T follicular helper cell (primary cell): Measurements from ENCODE around the gene TGFBR2.
"Not testable (repeated sequence)": the region's sequence is repeated elsewhere in the genome, so short reads cannot be mapped to it uniquely, and the experiment has no call there.

ENCODE experiments used
- DNase-seq: peaks from one replicate; pipeline ENCODE4 v3.0.0-alpha.2; 2020; ENCODE audit warnings: low read depth

TGFBR2 gene

DNA sequence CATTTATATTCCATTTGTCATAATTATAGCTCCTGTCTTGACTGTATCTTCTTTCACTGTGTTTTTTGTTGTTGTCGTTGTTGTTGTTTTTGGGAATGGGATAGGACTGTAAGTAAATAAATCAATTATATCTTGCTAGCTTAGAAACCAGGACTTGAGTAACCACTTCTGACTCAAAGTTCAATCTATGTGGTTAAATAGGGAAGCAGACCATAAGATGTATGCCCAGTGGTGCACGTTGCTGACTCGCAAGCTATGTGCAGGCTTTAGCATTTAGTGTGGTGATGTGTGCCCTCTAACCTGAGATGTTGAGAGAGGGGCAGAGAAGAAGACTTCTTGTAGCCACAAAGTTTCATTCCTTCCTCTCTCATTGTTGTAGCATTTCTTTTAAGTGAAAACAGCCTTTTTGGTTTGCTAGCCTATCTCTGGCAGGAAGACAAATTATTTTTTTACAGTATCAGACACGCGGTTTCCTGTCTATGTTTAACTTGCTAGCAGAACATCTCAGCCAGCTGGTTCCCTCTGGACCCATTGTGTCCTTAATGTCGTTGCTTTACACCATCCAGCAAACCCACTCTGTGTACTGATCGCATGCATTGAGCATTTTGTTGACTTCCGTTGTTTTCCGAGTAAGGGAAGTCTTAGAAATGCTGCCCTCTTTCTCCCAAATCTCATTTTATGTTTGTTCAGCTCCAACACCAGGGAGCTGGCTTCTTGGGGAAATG lies 52.1 kb downstream of the TGFBR2 start:
- DNase-seq = peak; percentile 35

DNA sequence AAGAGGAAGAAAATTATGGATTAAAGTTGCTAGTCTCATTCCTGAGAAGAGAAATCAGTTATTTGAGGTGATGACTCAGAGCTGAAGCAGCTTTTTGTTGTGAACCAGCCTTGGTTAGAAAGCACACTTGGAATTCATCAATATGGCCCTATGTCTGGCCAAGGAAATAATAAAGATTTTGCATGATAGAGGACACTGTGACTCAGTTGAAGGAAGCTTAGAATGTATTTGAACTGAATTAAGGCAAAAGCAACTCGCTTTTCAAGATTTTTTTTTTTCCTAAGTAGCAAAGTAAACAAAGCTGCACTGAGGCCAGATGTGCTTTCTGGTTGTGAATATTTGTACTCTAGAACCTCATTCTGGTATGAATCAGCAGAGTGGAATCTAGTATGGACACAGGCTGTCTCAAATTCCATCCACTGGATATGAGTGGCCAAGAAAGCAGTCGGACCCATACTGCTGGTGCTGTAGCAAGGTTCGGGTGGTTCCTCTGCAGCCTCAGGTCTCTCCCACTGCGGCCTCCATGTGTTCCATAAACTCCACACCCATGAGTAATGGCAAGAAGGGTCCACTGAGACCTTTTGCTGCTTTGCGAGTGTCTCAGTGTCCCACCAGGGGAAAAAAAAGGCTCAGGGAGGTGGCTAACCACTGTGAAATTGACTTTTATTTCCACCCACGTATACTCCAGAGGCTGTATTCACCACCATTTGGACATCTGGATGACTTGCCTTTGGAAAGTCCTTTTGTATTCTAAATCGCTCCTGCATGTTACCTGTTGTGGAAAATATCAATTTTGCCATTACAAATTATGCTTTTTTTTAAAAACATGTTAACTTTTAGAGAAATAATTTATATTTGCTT lies 53.1 kb downstream of the TGFBR2 start:
- no peak for DNase-seq

DNA sequence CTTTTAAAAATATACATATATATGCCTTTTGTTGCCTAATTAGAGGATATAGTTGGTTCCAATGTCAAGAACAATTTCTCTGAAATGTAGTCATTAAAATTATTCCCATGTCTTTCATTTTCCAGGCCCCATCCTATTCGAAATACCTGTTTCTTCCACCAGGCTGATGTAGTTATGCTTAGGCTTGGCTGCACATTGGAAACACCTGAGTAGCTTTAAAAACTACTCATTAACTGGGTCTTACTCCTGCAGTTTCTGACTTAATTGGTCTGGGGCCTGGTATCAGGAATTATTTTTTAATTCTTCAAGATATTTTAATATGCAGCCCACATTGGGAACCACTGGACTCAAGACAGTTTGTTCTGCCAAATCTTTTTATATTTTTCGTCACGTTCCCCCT lies 53.7 kb downstream of the TGFBR2 start:
- DNase-seq = no peak

DNA sequence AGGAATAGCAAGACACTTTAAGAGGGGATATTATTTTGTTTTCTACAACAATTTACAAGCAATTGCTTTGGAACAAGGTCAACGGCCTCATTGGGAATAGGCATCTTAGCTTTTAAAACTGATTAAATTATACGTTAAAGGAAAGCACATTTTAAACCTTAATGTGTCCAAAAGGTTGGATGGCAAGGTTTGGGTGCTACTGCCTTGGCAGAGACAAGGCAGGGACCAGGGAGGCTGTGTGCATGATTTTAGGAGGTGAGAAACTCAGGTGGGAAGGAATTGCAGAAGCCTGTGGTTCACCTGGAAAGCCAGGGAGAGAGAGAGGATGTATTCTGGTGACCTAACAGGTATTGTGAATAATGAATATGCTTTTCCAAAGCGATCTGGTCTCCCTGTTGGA lies 54.3 kb downstream of the TGFBR2 start:
- DNase-seq = no peak

DNA sequence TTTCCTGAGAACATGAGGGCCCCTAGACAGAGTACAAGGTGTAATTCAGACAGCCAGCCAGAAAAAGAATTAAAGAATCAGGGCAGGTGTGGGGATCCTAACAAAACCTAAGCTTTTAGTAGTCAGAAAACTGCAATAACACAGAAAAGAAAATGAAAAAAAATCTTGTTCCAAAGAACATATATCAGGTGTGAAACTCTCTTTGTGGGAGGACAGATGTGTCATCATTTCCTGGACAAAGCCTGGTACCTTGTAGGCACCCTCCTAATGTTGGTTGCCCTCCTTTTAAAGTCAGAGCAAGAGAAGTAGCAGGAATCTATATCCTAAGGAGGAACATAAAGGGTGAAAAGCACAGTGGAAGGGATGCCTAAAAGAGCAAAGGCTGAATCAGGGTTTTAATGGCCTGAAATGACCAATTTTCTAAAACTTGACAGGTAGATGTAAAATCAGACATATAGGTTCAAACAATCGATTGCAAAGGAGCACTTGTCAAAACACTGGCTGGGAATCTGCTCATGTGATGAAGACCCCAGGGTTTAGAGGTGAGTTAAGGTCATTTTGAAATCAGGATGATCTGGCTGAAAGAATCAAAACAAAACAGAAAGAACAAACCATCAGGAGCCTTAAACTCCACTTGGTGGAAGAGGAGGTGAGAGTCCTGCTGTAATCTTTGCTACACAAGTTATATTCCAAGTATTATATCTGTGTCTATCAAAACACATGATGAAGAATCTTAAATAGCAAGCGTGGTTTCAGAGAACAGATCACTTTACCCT lies 54.9 kb downstream of the TGFBR2 start:
- DNase-seq = no peak

DNA sequence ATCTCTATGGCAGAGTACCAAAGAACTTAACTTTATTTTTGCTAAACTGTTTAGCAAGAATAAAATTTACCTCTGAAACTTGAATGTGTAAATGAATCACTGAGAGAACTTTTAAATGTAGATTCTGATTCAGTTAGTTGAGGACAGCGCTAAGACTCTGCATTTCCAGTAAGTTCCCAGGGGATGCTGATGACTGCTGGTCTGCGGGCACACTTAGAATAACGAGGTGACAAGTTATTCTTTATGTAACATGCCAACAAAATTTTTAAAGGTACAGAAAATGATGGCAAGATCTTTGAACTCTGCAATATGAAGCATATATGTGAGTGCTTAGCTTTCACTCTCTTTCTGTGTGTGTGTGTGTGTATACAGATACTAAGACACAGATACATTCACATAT lies 56.4 kb downstream of the TGFBR2 start:
- DNase-seq = no peak

DNA sequence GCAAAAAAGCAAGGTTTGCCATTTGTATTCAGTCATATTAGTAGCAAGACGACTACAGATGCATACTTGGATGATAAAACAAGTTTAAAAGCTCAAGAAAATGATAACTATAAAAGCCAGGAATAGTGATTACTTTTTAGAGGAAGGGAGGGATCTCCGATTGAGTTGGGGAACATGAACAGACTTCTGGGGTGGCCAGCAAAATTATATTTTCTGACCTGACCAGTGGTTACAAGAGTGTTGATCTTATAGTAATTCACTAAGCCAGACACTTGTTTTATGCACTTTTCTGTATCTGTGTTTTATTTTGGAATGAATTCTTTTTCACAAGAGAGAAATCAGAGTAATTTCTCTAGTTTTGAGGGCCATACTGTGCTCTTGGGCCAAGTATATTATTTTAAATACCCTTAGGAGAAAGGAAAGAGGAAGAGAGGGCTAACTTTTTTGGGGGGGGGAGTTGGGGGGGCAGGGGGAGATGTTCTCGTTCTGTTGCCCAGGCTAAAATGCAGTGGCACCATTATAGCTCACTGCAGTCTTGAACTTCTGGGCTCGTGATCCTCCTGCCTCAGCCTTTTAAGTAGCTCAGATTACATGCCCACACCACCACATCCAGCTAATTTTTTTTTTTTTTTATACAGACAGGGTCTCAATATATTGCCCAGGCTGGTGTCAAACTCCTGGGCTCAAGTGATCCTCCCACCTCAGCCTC lies 57.3 kb downstream of the TGFBR2 start:
- no peak for DNase-seq

DNA sequence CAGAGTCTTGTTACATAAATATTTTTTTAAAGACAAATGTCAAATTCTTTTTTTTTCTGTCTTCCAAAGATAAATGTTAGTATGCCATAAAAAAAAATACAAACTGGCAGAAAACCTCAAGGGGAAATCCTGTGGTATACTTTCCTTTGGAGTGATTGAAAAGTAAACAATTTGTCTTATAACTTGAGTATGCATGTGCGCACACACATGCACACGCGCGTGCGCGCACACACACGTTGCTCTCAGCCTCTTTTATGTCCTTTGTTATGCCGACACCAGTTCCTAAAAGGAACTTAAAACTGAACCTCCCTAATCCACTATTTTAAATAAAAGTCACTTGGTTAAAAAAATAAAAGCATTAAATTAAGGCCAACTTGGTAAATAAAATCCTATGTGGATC lies 58.1 kb downstream of the TGFBR2 start:
- no peak for DNase-seq

DNA sequence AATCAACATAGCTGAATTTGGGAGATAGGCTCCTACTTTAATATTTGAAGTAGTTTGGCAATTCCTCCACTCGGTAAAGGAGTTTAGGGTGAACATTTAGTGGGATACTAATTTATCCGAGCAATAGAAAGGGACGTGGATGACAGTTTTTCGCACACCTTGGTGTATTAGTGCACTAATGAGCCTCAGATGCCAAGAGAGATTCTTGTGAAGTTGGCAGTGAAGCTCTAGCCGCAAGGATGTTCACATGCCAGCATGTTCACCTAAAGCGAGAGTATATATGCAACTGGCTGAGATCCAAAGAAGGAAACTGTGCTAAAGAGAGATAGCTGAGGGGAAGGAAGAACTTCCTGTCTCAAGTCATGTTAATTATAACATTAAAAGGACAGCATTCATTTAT lies 58.5 kb downstream of the TGFBR2 start:
- DNase-seq = no peak

DNA sequence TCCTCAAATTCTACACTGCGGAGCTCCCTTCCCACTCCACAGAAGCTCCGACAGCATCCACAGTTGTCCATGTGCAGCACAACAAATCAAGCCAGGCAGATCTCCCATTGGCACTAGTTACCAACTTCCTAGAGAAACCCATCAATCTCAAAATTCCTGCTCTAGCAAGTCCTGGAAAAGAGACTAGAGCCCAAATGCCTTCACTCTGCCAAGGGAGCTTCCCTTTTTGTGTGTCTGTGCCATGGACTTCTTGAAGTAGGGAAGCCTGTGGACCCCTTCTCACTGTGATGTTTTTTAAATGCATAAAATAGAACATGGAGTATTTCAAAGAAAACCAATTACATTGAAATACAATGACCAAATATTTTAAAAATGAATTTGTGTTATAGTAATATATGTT lies 59.1 kb downstream of the TGFBR2 start:
- DNase-seq = no peak

DNA sequence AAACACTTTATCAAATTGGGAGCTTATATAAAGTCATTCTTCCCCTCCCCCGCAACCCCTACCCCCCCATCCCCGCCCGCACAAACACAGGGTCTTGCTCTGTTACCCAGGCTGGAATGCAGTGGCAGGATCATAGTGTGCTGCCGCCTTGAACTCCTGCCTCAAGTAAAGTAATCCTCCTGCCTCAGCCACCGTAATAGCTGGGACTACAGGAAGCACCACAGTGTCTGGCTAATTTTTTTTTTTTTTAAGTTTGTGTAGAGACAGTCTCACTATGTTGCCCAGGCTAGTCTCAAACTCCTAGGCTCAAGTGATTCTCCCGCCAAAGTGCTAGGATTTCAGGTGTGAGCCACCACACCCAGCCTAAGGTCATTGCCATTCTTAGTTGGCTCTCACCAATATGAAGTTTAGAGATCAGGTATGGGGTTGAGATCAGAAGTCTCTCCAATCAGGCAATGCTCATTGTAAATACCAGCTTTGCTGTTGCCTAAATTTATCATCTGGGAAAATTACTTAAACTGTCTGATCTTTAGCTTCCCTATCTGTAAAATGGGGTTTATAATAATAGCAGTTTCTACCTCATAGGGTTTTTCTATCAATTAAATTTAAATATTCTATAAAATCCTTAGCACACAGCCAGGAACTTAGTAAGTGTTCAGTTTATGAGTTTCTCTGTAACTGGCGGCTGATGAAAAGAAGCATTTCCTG lies 60.3 kb downstream of the TGFBR2 start:
- no peak for DNase-seq

DNA sequence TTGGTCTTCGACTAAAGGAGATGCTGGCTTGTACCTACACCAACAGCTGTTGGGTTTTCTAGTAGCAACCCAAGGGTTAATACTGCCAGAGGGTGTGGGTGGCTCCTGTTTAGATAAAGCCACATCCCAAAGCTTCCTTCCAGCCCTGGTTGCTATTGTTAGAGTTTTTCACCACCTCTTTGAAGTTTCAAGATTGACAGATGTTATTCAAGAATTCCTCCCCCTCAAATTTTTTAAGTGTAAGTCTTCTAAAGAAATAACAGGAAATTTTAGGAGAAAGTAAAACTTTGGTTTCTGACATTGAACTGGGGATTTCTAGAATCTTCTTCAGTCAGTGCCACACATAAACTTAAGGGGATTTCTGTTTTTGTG lies 60.9 kb downstream of the TGFBR2 start:
- DNase-seq = no peak

DNA sequence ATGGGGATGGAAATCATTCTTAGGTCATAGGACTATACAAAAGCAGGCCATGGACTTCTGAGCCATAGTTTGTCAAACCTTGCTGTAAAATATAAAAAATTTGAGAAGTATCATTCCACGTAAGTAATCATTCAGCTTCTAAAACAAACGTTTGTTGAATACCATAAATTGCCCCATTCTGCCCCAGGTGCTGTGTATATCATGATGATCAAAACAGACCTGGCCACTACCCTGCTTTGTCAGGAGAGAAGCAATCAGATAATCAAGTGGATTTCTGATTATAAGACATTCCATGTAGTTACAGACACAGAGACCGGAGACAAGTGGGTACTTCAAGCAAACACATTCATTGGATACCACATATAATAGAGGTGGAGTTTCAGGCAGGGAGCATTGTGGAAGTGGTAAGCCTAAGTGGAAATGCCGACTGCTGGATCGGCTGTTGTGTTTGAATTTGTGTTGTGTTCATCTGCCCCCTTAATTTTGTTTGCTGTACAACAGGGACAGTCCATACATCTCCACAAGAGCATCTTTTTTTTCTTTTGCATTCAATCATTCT lies 61.7 kb downstream of the TGFBR2 start:
- no peak for DNase-seq

DNA sequence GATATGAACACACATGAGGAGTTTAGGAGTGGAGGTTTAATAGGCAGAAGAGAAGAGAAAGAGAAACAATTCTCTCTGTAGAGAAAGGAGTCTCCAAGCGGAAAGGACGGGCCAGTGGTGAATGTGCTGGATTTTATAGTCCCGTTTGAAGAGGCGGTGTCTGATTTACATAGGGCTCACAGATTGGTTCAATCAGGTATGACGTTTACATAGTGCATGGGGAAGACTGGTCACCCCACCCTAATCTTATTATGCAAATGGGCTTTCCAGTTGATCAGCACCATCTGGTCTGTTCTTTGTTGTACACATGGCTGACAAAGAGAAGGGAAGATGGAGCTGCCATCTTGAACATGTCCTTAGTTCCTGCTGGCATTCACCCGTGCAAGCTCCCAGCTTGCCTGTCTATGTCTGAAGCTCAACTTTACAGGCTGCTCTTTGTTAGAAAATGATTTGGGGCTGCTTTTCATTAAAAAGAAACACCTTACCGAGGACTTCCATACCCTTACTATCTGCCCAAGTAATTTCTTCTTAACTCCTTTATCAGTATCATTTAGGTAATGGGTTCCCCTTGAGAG lies 63.0 kb downstream of the TGFBR2 start:
- not testable (repeated sequence) for DNase-seq

DNA sequence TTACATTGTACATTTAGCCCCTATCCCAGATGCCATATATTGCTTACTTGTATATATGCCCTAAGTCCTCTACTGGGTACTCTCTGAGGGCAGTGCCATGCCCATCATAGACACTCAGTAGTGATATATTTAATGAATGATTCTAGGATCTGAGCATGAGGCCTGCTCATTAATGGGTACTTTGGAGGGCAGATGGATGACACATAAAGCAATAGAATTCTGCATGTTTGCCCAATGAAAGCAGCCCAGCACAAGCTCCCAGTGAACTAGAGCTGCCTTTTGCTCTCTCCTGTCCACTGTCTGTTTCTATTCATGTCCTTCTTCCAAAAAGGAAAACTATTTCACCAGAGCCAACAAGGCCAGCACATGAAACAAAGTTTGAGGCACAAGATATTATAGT lies 63.9 kb downstream of the TGFBR2 start:
- DNase-seq = no peak

DNA sequence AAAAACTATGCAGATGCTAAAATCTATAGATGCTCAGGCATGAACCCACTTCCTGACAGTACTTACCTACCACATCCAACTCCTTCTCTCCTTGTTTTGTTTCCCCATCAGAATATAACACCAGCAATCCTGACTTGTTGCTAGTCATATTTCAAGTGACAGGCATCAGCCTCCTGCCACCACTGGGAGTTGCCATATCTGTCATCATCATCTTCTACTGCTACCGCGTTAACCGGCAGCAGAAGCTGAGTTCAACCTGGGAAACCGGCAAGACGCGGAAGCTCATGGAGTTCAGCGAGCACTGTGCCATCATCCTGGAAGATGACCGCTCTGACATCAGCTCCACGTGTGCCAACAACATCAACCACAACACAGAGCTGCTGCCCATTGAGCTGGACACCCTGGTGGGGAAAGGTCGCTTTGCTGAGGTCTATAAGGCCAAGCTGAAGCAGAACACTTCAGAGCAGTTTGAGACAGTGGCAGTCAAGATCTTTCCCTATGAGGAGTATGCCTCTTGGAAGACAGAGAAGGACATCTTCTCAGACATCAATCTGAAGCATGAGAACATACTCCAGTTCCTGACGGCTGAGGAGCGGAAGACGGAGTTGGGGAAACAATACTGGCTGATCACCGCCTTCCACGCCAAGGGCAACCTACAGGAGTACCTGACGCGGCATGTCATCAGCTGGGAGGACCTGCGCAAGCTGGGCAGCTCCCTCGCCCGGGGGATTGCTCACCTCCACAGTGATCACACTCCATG lies 65.3 kb downstream of the TGFBR2 start:
- DNase-seq = no peak

DNA sequence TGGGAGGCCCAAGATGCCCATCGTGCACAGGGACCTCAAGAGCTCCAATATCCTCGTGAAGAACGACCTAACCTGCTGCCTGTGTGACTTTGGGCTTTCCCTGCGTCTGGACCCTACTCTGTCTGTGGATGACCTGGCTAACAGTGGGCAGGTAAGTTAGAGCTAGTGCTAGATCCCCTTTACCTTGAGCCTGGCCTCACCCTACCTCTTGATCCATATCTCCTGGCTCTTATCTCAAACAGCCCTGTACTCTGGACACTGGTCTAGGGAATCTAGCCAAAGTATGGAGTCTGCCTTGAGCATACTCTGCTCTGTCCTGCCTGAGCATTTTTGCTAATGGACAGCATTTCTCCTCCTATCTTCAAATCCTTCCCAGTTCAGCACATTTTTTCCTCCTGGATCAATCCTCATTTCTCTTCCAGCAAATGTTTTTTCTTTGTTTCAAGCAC lies 65.9 kb downstream of the TGFBR2 start:
- no peak for DNase-seq

DNA sequence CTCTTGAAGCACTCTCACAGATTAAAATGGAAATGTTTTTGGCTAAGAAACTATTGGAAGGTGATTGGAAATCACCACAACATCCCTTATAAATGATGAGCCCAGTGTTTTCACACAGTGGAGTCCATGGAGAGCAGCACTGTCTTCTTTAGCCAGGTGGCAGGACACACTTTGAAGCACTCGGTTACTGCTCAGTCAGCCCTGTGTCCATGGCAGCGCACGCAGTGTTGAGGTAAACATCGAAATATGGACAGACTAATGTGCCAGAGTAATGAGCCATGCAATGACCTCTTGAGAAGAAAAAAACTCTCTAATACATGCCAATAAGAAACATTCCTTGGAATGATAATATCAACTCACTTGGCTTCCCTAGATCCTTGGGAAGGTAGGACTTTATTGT lies 66.6 kb downstream of the TGFBR2 start:
- DNase-seq = no peak

DNA sequence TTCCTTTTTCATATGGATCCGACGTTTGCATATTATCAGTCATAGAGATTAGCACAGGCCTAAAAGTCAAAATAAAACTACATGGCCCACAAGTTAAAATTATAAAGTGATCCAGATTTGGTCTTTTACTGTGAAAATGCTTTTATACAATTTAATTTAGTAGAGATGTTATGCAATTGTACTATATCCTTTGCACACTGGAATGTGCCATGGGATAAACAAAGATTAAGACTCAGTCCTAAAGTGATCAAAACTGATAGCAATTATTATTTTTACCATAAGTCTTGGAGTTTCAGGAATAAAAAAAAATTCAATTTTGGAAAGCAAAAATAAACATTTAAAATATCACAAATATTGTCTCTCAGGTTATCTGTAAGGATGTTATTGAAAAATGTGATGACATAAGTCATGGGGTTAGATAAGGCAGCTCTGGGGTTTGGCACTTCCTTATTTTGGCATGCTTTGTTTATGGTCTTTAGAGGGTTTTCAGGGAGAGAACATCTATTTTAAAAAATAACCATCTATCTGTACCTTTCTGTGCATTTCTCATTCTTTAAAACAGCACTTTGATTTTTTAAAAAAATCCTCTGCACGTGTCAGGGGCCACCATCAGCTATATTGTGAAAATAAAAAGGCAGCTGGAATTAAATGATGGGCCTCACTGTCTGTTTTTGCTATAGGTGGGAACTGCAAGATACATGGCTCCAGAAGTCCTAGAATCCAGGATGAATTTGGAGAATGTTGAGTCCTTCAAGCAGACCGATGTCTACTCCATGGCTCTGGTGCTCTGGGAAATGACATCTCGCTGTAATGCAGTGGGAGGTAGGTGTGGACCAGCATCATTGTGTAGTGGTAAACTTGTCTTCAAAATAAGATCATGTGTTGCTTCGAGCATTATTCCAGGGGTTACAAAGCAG lies 67.3 kb downstream of the TGFBR2 start:
- no peak for DNase-seq
